HG03439 (cell line): Measurements from ENCODE around the gene CTAG1B.
"Not testable (repeated sequence)": the region's sequence is repeated elsewhere in the genome, so short reads cannot be mapped to it uniquely, and the experiment has no call there.

Experiments used
- ATAC-seq: cut with Tn5 transposase; IDR thresholded peaks from one replicate; pipeline ENCODE4 v1.9.1; 2021; ENCODE audit warnings: mild to moderate bottlenecking, moderate library complexity; ENCODE audit not compliant: unreplicated experiment

The CTAG1B gene

DNA sequence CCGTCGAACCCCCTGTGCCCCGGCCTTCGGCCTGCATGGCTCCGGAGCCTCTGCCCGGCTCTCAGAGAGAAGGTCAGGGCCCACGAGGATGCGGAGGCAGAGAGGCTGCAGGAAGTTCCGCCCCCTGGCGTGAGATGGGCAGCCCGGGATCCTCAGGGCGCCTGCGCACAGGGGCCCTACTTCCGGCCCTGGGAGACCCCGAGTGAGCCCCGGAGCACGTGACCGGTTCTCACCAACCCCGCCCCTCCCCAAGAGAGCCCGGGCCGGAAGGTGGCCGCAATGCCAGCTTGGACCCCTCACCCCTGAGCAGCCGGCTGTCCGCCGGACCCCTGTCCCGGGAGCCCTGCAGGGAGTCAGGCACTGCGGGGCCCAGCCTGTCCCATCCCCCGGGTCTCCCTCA, at the start of gene CTAG1B:
Gene CTAG1B, minus strand, starts transcription at position 101 of the 400 bp plus-strand sequence. Its CDS starts 64 bp downstream, at position 37.
- ATAC-seq, result not testable (repeated sequence)

DNA sequence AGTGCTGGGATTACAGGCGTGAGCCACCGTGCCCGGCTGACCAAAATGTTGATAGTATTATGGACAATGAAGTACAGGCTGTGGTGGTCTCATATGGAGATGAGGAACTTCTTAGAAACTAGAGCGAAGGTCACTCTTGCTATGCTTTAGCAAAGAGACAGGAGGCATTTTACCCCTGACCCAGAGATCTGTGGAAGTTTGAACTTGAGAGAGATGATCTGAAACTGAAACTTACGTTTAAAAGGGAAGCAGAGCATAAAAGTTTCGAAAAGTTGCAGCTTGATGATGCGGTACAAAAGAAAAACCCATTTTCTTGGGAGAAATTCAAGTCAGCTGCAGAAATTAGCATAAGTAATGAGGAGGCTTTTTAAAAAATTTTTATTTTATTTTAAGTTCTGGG, 42.8 kb upstream of the CTAG1B start:
- ATAC-seq, result no peak

DNA sequence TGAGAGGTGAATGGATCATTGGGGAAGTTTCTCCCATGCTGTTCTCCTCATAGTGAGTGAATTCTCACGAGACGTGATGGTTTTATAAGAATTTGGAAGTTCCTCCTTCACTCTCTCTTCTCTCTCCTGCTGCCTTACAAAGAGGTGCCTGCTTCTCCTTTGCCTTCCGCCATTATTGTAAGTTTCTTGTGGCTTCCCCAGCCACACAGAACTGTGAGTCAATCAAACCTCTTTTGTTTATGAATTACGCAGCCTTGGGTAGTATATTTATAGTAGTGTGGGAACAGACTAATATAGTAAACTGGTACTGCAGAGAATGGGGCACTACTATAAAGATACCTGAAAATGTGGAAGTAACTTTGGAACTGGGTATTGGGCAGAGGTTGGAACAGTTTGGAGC, 42.1 kb upstream of the CTAG1B start:
- no peak for ATAC-seq

DNA sequence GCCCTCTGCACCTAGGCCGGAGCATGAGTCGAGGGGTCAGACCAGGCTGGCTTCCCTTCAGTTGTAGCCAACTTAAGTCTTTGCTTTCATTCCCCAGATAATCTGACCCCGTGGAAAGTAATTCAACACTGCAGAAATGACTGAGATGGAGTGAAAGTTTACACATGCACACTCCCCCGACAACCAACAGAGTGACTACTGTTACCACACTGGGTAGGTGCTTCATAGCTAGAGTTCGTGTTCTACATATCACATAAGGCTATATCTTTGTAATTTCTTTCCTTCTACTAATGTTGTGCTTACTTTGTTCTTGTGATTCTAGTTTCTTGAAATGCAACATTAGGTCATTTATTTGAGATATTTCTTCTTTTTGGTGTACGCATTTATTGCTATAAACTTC, 41.5 kb upstream of the CTAG1B start:
- ATAC-seq, result no peak

GRCh38 chrX:154658957-154659356, 39.9 kb upstream of the CTAG1B start:
- ATAC-seq, result no peak

DNA sequence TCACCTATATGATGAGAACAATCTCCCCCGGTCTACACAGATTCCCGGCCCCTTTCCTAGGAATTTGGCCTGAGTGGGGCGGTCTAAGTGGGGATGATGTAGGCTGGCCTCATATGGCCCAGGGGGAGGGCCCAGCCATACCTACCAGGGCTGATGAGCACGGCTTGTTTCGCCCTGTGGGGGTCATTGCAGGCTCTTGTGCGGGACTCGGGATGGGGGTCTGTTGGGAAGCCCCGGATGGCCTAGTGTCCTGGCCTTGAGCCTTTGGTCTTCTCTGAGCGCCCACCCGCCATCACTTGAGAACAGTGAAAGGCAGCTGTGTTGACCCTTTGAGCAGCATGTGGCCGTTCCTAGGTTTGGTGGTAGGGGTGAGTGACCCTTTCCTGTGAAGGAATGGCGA, 39.1 kb upstream of the CTAG1B start:
- no peak for ATAC-seq

DNA sequence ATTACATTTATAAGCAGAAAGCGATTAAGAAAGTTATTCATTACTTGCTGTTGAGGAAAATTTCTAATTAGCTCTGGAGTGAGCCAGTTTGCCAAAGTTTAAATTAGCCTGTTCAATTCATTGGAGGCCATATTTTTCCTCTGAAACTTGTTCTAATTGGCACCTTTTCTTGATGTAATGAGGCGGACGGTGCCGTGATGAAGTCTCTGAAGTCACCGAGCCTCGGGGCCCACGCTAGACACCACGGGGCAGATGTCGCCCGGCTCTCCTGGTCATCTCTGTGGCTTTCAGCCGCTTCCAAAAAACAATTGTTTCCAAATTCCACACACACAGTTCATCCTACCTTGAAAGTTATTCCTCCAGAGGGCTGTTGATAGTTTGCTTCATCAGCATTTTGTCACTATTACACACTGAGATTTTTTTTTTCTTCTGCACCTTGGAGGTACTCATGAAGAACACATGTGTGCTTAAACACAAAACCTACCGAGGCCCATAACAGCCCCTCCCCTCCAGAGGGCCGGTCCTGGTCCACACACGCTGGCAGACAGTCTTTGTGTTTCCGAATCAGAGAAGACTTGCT, 38.2 kb upstream of the CTAG1B start:
- no peak for ATAC-seq

DNA sequence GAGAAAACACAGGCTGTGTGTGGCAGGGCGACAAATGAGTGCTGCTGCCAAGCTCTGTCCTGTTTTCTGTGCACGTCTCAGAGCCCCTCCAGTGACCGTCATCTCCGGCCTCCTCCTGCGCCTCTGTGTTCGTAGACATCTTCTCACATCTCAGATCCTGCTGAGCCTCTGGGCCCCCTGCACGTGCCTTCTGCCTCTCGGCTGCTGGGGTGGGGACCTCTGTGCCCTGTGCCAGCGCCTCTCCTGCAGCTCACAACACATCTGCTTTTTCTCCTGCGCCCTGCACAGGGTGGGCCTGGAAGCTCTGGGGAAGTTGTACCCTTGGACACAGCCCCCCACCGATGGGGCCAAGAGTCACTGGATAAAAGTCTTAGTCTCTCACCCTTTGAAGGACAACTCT, 36.7 kb upstream of the CTAG1B start:
- no peak for ATAC-seq

DNA sequence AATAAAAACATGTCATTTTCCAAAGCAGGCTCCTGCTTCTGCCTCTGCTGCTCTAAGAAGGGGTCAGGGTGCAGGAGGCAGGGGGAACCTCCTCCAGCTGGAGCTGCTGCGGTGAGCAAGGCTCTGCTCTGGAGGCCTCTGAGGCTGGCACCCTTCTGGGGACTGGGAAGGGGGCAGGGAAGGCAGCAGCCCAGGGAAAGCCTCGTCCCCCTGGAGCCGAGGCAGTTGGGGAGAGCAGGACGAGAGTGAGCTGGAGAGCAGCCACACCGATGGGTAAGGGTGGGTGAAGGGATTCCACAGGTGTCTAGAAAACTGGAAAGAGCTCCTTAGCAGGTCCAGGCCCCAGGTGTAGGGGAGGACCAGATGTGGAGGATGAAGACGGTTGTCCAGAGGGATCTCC, 36.3 kb upstream of the CTAG1B start:
- ATAC-seq, result no peak

- no peak for ATAC-seq
These were observed 35.8 kb upstream of the CTAG1B start for GRCh38 chrX:154654925-154655324.

GRCh38 chrX:154654372-154654771, 35.3 kb upstream of the CTAG1B start:
- no peak for ATAC-seq

GRCh38 chrX:154653413-154653812, 34.3 kb upstream of the CTAG1B start, which contains the start of gene CTAG2:
CTAG2 (minus strand) TSS chrX:154653579; CDS start chrX:154653515, 64 bp downstream.
- not testable (repeated sequence) for ATAC-seq

DNA sequence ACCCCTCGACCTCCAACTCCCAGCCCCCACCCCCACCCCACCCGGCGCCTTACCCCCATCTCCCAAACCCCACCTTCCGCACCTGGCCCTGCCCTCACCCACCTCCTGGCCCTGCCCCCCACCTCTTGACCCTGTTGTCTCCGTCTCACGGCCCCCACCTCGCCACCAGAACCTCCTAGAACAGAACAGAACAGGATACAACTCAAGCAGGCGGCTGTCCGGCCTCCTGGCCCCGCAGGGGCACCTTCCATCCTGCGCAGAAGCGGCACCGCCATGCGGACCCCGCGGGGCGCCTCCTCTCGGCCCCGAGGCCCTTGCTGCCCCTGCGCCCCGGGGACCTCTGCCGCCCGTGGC, 33.9 kb upstream of the CTAG1B start:
- ATAC-seq, result no peak

GRCh38 chrX:154652311-154653047, 33.4 kb upstream of the CTAG1B start:
- ATAC-seq, result no peak

DNA sequence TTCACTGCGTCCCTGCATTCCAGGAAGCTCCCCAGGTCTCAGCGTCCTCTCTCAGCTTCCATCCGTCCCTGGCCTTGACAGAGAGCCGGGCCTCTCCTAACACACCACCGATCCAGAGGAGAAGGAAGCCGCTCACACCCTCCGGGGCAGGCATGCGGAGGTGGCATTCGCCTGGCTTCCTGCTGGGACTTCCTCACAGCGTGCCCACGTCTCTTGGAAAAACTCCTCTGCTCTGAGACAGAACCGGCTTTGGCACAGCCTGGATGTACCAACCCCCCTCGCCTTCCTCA, 31.1 kb upstream of the CTAG1B start:
- ATAC-seq, result no peak

DNA sequence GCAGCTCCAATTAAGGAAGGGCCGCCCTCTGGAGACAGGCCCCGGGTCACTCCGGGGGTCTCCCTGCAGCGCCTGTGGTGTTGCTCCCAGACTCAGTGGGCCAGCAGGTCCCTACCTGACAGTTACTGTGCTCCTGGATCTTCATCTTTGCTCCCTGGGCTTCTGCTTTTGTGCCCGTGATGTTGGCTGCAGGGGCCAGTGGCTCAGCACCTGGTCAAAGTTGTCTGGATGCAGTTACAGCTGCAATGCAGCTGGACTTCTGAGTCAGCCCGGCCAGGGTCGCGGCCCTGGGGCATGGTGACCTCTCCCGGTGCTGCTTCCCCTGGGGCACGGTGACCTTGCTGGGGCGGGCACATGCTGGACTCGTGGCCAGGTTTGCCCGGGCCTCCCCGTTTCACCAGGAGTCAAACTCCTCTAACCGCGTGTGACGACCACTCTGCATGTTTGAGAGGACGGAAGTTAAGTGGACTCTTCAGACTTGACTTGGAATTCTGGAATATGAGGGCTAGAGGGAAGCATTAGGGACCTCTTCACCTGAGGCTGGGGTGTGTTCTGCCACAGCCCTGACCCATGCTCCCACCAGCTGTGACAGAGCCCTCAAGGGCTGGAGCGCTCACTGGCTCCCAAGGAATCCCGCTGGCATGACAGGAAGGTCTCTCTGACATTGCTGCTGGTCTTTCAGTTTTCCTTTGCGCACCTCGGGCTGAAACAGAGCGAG, 30.6 kb upstream of the CTAG1B start:
- ATAC-seq, result no peak

GRCh38 chrX:154648931-154649330, 29.8 kb upstream of the CTAG1B start:
- ATAC-seq, result no peak

GRCh38 chrX:154645745-154646378, 26.8 kb upstream of the CTAG1B start:
- not testable (repeated sequence) for ATAC-seq

DNA sequence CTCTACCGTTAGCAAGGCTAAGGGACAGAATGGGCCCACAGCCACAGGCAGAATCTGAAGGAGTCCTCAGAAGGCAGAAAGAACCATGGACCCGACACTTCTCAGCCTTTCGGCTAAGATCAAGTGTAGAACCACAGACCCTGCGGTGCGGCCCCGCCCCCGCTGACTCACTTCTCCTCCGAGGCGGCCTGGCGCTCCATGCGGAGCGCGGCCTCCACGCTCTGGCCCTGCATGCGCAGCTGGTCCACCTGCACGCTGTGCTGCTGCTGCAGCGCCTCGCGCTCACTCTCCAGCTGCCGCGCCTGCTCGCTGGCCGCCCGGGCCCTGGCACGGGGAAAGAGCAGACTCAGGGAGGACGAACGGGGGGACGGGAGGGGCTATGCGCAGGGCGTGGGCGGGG, 24.6 kb upstream of the CTAG1B start:
- not testable (repeated sequence) for ATAC-seq

DNA sequence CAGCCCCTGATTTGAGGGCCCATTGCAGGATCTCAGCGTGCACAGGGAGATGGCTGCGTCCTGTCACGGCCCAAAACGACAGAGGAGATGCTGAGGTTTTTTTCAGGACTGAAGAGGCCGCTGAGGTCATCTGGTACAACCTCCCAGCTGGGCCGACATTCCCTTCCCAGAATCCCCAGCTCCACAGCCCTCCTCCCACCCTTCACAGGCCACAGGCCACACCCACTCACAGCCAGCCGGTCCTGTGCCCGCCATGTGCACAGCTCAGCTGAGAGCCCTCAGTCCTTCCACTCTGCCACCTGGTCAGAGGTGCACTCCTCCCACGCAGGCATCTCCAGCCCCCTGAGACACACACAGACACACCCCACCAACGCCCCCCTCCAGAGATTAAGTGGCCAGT, 22.7 kb upstream of the CTAG1B start:
- not testable (repeated sequence) for ATAC-seq

DNA sequence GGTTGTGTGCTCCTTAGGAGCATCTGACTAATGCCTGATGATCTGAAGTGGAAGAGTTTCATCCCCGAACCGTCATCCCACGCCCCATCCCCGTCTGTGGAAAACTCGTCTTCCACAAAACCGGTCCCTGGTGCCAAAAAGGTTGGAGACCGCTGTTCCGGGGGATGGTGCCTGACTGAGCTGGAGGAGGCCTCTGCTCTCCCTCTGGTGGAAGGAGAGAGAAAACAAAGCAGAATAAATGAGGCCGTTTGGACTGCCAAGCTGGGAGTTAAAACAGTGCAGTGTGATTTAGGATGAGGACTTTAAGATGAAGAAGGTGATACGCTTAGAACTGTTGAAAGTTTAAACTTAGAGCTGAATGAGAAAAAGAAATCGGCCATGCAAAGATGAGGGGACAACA, 14.6 kb upstream of the CTAG1B start:
- not testable (repeated sequence) for ATAC-seq

- not testable (repeated sequence) for ATAC-seq
These were observed 11.9 kb upstream of the CTAG1B start for GRCh38 chrX:154630949-154631348.
